Ascending aorta (tissue), 2 donors: Measurements from ENCODE around the gene NR4A2. TPM values are rescaled to one million over a fixed set of nuclear protein-coding genes. Genes with fewer than 3 reads are reported as not detected.

Experiments used
- DNase-seq, 2 donors: peaks; one replicate each; pipeline ENCODE4 v3.0.0-alpha.2; 2019; ENCODE audit warnings: low spot score in 2 of 2
- H3K27ac ChIP-seq, 2 donors: fragments of 200-600 bp; sonication (generic); one replicate each; pipeline ENCODE4 v1.5.1; 2016 to 2017; ENCODE audit warnings: mild to moderate bottlenecking in 1 of 2
- H3K27me3 ChIP-seq: fragments of 200-600 bp; sonication (generic); one replicate; pipeline ENCODE4 v1.5.1; 2017
- H3K36me3 ChIP-seq, 2 donors: fragments of 200-600 bp; sonication (generic); one replicate each; pipeline ENCODE4 v1.5.1; 2016
- H3K4me1 ChIP-seq, 2 donors: fragments of 200-600 bp; sonication (generic); one replicate each; pipeline ENCODE4 v1.5.1; 2016 to 2017; ENCODE audit warnings: mild to moderate bottlenecking in 1 of 2
- H3K4me3 ChIP-seq, 2 donors: fragments of 200-600 bp; sonication (generic); one replicate each; pipeline ENCODE4 v1.5.1; 2016 to 2017; ENCODE audit warnings: mild to moderate bottlenecking in 1 of 2
- H3K9me3 ChIP-seq, 2 donors: fragments of 200-600 bp; sonication (generic); one replicate each; pipeline ENCODE4 v1.5.1; 2016
- CTCF ChIP-seq, 3 experiments: fragments of 200-600 bp in 2 of 3; fragments of 450-650 bp in 1 of 3; sonication (generic) in 2 of 3; IDR thresholded peaks; one replicate each; pipeline ENCODE4 v1.5.1; 2016 to 2019; ENCODE audit warnings: antibody characterized with exemption in 3 of 3, mild to moderate bottlenecking in 1 of 3, moderate library complexity in 1 of 3
- intact Hi-C: fragments of 100-400 bp; cut with DNase I; formaldehyde crosslinking; loops from one replicate; pipeline ENCODE4 v1.15.1; 2023
- total RNA-seq: library from RNA; depleted of rRNA; stranded (reverse); fragments of >200 nt; gene quantifications from one replicate; pipeline ENCODE4 v1.1.0, GENCODE V29; 2016

Gene NR4A2
- total RNA-seq, 1 donor from 2014 or later, result 8.7 TPM

- intact Hi-C loops, result no loop called here
- Histone ChIP-seq H3K27ac (no peak overlapping the region), H3K4me1 (peaks cover 3% of the 10 kb centered on the region in 2 donors), H3K4me3 (peak overlapping the region; percentile 50 to 64), H3K9me3 (no peaks in the 10 kb centered on the region), H3K36me3 (peaks cover 0 to 5% of the 10 kb centered on the region in 2 donors), H3K27me3 (no peaks in the 10 kb centered on the region)
- no peak for TF ChIP-seq CTCF (IDR thresholded peaks at IDR 0.05)
- DNase-seq, result no peak
Measured at GRCh38 chr2:156322686-156323231, 9.8 kb downstream of the NR4A2 start.

DNA sequence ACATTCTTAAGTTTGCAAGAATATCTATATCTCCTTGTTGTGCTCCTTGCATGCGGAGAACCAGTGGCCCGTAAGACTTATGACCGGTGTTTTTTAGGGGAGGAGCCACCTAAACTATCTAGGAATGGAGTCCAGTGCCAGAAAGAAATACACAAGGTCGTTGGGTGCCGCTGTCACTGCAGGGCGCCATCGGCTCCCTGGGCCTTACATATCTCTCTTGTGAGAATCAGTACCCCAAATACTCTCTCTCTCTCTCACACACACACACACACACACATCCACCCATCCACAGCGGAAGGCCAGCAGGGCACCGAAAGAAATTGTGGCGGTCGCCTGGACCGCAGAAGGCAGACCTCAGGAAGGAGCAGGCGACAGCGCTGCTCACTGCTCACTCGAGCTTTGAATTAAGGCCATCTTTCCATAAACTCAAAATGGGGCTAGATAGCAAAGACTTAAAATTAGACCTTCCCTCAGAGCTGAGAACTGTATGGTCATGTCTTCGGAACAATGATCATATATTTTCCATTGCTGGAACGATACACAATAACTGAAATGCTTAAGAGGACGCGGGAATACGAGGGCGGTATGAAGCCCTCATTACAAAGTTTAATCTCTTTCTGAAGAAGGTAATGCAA is 10.4 kb downstream of the NR4A2 start:
- Histone ChIP-seq H3K27ac (no peak overlapping the region), H3K4me3 (peak overlapping the region; percentile 50 to 64), H3K27me3 (no peaks in the 10 kb centered on the region), H3K9me3 (no peaks in the 10 kb centered on the region), H3K36me3 (no peaks in the 10 kb centered on the region), H3K4me1 (peaks cover 3% of the 10 kb centered on the region in 2 donors)
- no peak for TF ChIP-seq CTCF (IDR thresholded peaks at IDR 0.05)
- no peak for DNase-seq
- intact Hi-C loops, result no loop called here

DNA sequence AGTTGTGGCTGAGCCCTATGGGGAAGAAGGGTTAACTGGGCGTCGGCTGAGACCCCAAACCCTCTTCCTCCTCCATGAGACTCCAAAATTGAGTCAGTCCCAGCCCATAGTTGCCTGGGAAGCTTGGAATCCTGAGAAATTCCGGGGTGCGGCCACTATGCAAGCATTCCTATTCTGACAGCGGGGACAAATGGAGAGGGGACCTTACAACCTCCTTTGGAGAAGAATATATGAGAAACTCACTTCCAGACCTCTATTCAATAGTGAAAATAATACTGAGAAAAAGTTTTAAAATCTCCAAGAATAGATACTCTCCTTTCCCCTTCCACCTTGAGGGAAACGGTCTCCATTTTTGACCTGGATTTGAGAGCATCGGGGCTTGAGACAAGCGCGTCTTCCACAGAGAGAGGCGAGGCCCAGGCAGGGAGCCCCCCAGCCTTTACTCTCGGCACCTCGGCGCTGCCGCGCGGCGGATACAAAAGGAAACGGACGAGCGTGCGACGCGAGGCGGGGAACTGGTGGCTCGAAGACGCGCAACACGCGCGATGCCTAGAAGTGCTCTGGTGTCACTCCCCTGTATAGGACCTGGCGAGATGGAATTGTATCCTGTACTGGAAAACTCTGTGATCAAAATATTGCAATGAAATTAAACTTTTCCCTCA is 11.1 kb downstream of the NR4A2 start:
- Histone ChIP-seq H3K27ac (peak overlapping the region in 1 of 2 donors; percentile 83), H3K36me3 (no peaks in the 10 kb centered on the region), H3K4me3 (peak overlapping the region; percentile 50 to 64), H3K9me3 (no peaks in the 10 kb centered on the region), H3K4me1 (peaks cover 3% of the 10 kb centered on the region in 2 donors), H3K27me3 (no peaks in the 10 kb centered on the region)
- DNase-seq, result peak in 1 of 2 donors; percentile 67
- intact Hi-C loops, result no loop called here
- no peak for TF ChIP-seq CTCF (IDR thresholded peaks at IDR 0.05)

- H3K36me3 ChIP-seq, result no peaks in the 10 kb centered on the region
- peak in 1 of 2 donors; percentile 76 for DNase-seq
- TF ChIP-seq CTCF (IDR thresholded peaks at IDR 0.05), result no peak
- H3K27me3 ChIP-seq, result no peaks in the 10 kb centered on the region
- no peaks in the 10 kb centered on the region for H3K9me3 ChIP-seq
- intact Hi-C loops, result loop anchor here (1.0 kb wide), 1 partner anchor 12 kb away; the partner anchor contains the start of gene NR4A2
- peak overlapping the region; percentile 66 to 83 for H3K27ac ChIP-seq
- peak overlapping the region; percentile 50 to 64 for H3K4me3 ChIP-seq
- peaks cover 3% of the 10 kb centered on the region in 2 donors for H3K4me1 ChIP-seq
Measured at GRCh38 chr2:156320486-156321098, 11.9 kb downstream of the NR4A2 start.

- H3K4me3 ChIP-seq, result peak overlapping the region; percentile 50 to 64
- peak in 1 of 2 donors; percentile 84 for DNase-seq
- peak overlapping the region; percentile 66 to 83 for H3K27ac ChIP-seq
- no peaks in the 10 kb centered on the region for H3K27me3 ChIP-seq
- peak in 2 of 3 experiments; percentile 19 to 31 for TF ChIP-seq CTCF (IDR thresholded peaks at IDR 0.05)
- H3K4me1 ChIP-seq, result peaks cover 3% of the 10 kb centered on the region in 2 donors
- intact Hi-C loops, result loop anchor here (1.0 kb wide), 1 partner anchor 12 kb away; the partner anchor contains the start of gene NR4A2
- no peaks in the 10 kb centered on the region for H3K9me3 ChIP-seq
- no peaks in the 10 kb centered on the region for H3K36me3 ChIP-seq
Measured at GRCh38 chr2:156319811-156320485, 12.6 kb downstream of the NR4A2 start.
